Fibroblast of villous mesenchyme (primary cell): ENCODE measurements around the gene KMT2D. TPM values are rescaled to one million over a fixed set of nuclear protein-coding genes. Genes with fewer than 3 reads are reported as not detected.
A peak's percentile ranks its signal among the peaks of the same experiment; 100 is the strongest.

Experiments
- DNase-seq: peaks from one replicate; pipeline ENCODE4 v3.0.0-alpha.2; 2010; ENCODE audit warnings: low read depth
- H3K4me3 ChIP-seq: 2 replicates; pipeline ENCODE4 v1.5.1; 2011; ENCODE audit warnings: low read depth, mild to moderate bottlenecking, low read length
- CTCF ChIP-seq: IDR thresholded peaks from 2 replicates; pipeline ENCODE4 v1.5.1; 2012; ENCODE audit warnings: low read depth, mild to moderate bottlenecking, low read length; ENCODE audit not compliant: insufficient read depth
- total RNA-seq: library from RNA; depleted of rRNA; stranded (reverse); fragments of >200 nt; gene quantifications from 2 replicates; pipeline ENCODE4 v1.2.3, GENCODE V29; 2012

Gene KMT2D
- total RNA-seq, 1 donor = 37.1 TPM

GRCh38 chr12:49092816-49093406 lies 32.3 kb upstream of the KMT2D start:
- DNase-seq = no peak
- no peak for TF ChIP-seq CTCF
- no peak overlapping the region for H3K4me3 ChIP-seq

DNA sequence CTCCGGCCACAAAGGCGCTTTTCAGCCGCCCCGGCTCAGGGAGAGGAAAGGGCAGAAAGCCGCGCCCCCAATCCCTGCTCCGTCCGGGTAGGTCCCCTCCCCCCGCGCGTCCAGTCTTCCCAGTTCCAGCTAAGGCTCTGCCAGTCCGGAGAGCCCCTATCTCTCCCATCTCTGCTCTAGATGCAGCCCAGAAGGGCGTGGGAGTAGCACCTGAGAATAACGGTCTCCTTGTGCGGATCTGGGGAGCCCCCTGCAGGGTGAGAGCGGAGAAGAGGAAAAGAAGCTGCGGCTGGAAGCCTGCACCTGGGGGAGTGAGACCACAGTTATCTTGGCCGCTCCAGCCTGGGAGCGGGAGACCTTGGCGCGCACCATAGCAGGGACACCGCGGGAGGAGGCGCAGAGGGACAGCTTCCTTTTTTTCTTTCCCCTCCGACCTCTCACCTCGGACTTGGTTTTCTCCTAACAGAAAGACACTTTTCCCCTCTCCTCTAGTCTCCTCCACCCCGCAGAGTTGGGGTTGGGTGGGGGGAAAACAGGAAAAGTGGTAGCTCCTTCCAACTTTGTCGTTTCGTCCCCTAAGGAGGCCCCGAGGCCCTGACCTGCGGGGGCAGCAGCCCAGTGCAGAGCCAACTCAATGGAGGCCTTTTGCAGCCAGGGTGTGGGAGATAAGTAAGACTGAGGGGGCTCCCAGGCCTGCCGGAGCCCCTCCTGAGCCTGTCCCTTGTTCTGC lies 31.7 kb upstream of the KMT2D start:
- peak overlapping the region; percentile 41 for H3K4me3 ChIP-seq
- DNase-seq = peak; percentile 43

DNA sequence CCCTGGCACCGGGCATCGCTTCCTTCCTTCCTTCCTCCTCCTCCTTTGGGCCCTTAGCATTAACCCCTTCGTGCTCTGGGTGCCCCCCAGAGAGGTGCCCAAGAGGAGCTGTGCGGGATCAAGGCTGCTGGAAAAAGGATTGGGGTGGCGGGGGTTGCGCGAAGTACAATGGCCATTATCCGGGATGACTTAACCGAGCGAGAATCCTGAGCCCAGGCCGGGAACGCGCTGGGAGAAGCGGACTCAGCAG lies 31.2 kb upstream of the KMT2D start:
- no peak for DNase-seq
- H3K4me3 ChIP-seq = peak overlapping the region; percentile 41
- no peak for TF ChIP-seq CTCF

More for the DNA sequence above, 31.7 kb upstream of the KMT2D start:
- TF ChIP-seq CTCF = peak; percentile 59

DNA sequence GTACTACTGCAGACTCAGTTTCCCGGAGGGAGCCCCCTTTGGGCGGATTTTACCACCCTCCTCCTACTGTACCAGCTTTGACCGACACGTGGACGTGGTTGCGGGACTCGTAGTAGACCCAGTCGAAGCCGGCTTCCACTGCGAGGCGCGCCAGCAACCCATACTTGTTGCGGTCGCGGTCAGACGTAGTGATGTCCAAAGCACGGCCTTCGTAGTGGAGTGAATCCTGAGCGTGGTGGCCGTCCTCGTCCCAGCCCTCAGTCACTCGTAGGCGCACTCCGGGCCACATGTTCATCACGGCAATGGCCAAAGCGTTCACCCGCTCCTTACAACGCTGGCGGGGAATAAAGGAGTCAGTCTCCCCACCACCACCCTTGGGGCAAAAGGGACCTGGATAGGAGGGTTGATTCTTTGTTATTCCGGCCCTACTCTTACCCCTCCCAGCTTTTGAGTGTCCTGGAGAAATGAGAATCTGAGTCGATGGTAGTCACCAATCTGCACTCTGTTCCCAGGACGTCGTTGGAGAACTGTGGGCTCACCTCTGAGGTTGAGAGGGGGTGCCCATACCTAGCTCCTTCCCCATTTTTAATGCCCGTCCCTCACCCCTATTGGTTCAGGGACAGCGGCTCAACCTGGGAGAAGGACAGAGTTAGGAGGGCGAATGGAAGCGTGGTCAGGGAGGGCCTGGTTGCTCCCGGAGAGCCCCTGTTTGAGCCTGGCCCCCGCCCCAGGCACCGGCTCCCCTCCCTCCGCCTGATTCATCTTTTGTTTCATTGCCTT lies 30.7 kb upstream of the KMT2D start:
- TF ChIP-seq CTCF = no peak
- DNase-seq = no peak
- H3K4me3 ChIP-seq = no peak overlapping the region

- DNase-seq = peak; percentile 50
- no peak for TF ChIP-seq CTCF
- peak overlapping the region; percentile 40 for H3K4me3 ChIP-seq
These were observed 29.5 kb upstream of the KMT2D start for GRCh38 chr12:49089821-49090773.

DNA sequence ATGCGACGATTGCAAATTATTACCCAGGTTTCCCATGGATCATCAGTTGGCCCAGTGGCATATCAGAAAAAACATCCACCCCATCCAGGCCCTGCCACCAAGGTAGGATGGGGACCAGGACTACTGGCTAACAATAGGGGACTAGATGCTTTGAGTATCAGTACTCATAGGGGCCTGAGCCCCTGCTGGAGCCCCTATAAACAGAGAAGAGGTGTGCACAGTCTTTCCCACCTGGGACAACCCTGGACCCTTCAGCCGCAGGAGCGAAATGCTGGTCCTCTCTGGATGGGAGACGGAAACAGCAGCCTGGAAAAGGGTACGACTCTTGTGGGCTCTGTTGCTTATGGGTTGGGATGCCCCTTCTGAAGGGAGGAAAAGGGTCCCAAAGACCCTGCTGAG lies 28.3 kb upstream of the KMT2D start:
- H3K4me3 ChIP-seq = no peak overlapping the region
- no peak for DNase-seq
- TF ChIP-seq CTCF = no peak
